ENCODE data around the gene RNF157. TPM values are rescaled to one million over a fixed set of nuclear protein-coding genes. Genes with fewer than 3 reads are reported as not detected.
A peak's percentile ranks its signal among the peaks of the same experiment; 100 is the strongest.

RNF157 gene
- total and polyA plus RNA-seq, 2 of the 13 experiments (the other 11 are each of a cell fraction or from before 2014, with no cell fraction given): 0.44 to 1.5 TPM

DNA sequence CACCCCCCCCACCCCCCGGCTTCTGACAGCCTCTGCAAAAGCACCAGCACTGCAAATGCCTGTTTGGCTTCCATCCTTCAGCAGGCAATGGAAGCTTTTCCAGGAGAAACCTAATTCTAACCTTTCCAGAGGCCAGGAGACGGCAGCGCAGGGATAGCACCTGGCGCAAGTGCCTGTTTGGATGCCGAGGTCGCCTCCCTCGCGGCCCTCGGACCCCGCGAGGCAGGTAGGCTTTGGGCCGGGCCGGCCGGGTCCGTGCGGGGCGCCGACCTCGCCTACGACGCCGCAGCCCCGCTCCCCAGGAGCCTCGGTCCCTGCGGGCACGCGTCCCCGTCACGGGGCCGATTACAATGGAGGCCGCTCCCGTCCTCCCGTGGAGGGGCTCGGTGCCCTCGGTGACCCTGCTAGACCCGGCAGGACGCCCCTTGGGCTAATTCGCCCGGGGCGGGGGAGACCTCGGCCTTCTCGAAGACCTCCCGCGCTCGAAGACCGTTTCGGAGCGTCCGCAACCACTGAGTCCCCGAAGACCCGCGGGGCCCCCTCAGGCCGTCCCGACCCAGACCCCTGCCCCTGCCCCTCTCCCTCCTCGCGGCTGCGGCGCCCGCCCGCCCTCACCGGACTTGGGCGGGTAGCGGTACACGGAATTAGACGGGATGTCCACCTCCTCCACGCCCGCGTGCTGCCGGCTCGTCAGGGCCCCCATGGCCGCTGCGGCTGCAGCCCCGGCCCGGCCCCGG is 587 bp downstream of the RNF157 start (continued):
- TF ChIP-seq, protein P1, sequence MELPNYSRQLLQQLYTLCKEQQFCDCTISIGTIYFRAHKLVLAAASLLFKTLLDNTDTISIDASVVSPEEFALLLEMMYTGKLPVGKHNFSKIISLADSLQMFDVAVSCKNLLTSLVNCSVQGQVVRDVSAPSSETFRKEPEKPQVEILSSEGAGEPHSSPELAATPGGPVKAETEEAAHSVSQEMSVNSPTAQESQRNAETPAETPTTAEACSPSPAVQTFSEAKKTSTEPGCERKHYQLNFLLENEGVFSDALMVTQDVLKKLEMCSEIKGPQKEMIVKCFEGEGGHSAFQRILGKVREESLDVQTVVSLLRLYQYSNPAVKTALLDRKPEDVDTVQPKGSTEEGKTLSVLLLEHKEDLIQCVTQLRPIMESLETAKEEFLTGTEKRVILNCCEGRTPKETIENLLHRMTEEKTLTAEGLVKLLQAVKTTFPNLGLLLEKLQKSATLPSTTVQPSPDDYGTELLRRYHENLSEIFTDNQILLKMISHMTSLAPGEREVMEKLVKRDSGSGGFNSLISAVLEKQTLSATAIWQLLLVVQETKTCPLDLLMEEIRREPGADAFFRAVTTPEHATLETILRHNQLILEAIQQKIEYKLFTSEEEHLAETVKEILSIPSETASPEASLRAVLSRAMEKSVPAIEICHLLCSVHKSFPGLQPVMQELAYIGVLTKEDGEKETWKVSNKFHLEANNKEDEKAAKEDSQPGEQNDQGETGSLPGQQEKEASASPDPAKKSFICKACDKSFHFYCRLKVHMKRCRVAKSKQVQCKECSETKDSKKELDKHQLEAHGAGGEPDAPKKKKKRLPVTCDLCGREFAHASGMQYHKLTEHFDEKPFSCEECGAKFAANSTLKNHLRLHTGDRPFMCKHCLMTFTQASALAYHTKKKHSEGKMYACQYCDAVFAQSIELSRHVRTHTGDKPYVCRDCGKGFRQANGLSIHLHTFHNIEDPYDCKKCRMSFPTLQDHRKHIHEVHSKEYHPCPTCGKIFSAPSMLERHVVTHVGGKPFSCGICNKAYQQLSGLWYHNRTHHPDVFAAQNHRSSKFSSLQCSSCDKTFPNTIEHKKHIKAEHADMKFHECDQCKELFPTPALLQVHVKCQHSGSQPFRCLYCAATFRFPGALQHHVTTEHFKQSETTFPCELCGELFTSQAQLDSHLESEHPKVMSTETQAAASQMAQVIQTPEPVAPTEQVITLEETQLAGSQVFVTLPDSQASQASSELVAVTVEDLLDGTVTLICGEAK (IDR thresholded peaks at IDR 0.05): no peak
- TF ChIP-seq, protein P1 (CRISPR knock-in tag; IDR thresholded peaks at IDR 0.05): peak; percentile 61; the same call in 1 of the 2 replicates
- TF ChIP-seq SRF (IDR thresholded peaks at IDR 0.05; ENCODE audit: low read depth, low read length) (no peak), NKX3-1 (CRISPR knock-in tag; IDR thresholded peaks at IDR 0.05) (0 out of 2 replicates have a peak, but pooled peaks have one; percentile 37), DR1 (CRISPR knock-in tag; IDR thresholded peaks at IDR 0.05) (no peak), LCORL (IDR thresholded peaks at IDR 0.05) (no peak), LCORL (CRISPR knock-in tag; IDR thresholded peaks at IDR 0.05) (0 out of 2 replicates have a peak, but pooled peaks have one; percentile 39), ZNF879 (CRISPR knock-in tag; IDR thresholded peaks at IDR 0.05) (no peak)
- TF ChIP-seq, protein P2, sequence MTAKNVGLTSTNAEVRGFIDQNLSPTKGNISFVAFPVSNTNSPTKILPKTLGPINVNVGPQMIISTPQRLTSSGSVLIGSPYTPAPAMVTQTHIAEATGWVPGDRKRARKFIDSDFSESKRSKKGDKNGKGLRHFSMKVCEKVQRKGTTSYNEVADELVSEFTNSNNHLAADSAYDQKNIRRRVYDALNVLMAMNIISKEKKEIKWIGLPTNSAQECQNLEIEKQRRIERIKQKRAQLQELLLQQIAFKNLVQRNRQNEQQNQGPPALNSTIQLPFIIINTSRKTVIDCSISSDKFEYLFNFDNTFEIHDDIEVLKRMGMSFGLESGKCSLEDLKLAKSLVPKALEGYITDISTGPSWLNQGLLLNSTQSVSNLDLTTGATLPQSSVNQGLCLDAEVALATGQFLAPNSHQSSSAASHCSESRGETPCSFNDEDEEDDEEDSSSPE (CRISPR knock-in tag; IDR thresholded peaks at IDR 0.05): peak; percentile 30
